GM12878 (cell line): Measurements from ENCODE around the gene ADIPOQ. TPM values are rescaled to one million over a fixed set of nuclear protein-coding genes. Genes with fewer than 3 reads are reported as not detected.

ENCODE experiments used
- ATAC-seq: fragments of 200-7000 bp; cut with Tn5 transposase; 3 replicates; pipeline ENCODE4 v1.9.1; 2020; ENCODE audit warnings: mild to moderate bottlenecking, moderate library complexity
- BruUV-seq: library from RNA; stranded (reverse); fragments of 400-500 nt; replicated peaks from 2 replicates; lab custom pipeline; 2021; lab: Mats Ljungman, UMichigan
- CTCF ChIA-PET: fragments of 300-600 bp; sonication (Branson Sonifier 250); formaldehyde crosslinking; extraction: SDS; loops from one replicate; lab custom pipeline; 2021; ENCODE audit warnings: inconsistent platforms; lab: Yijun Ruan, JAX
- POLR2A ChIA-PET: fragments of 350-600 bp; formaldehyde crosslinking; extraction: SDS; loops from one replicate; lab custom pipeline; 2021; ENCODE audit warnings: inconsistent platforms; lab: Charles Lee
- RAD21 ChIA-PET: fragments of 300-600 bp; sonication (Branson Sonifier 250); formaldehyde crosslinking; loops from one replicate; lab custom pipeline; 2023; ENCODE audit warnings: antibody characterized with exemption; ENCODE audit not compliant: unreplicated experiment; lab: Charles Lee
- SMC1A ChIA-PET: fragments of 300-600 bp; sonication (Branson Sonifier 250); formaldehyde crosslinking; loops from one replicate; lab custom pipeline; 2023; ENCODE audit not compliant: unreplicated experiment, uncharacterized antibody; lab: Charles Lee
- DNase-seq: peaks from one replicate; pipeline ENCODE4 v3.0.0-alpha.2; 2011; ENCODE audit warnings: low read depth, low spot score
- FAIRE-seq: peaks from 3 replicates; lab custom pipeline; 2011; peaks lifted over from hg19 to GRCh38; lab: Jason Lieb, UNC
- H2AFZ ChIP-seq: 2 replicates; pipeline ENCODE4 v1.6.0; 2011; ENCODE audit warnings: low read depth, low read length, control low read depth; ENCODE audit not compliant: control insufficient read depth
- H3K27ac ChIP-seq: 2 replicates; pipeline ENCODE4 v1.5.1; 2011; ENCODE audit warnings: control low read depth; ENCODE audit not compliant: control insufficient read depth, insufficient read depth
- H3K27me3 ChIP-seq, 2 experiments: replicated peaks in 1 of 2; 2 replicates each; pipeline versions ENCODE4 v1.6.0 to v1.6.1; 2011; ENCODE audit warnings: low read length in 1 of 2; ENCODE audit not compliant: control insufficient read depth in 2 of 2, insufficient read depth in 2 of 2
- H3K36me3 ChIP-seq, 2 experiments: 2 replicates each; pipeline ENCODE4 v1.5.1; 2011; ENCODE audit warnings: low read length in 1 of 2; ENCODE audit not compliant: control insufficient read depth in 2 of 2, insufficient read depth in 2 of 2
- H3K4me1 ChIP-seq: 2 replicates; pipeline ENCODE4 v1.6.1; 2011; ENCODE audit warnings: mild to moderate bottlenecking, low read length, moderate library complexity, mixed read lengths; ENCODE audit not compliant: control insufficient read depth, insufficient read depth
- H3K4me2 ChIP-seq: 2 replicates; pipeline ENCODE4 v1.6.0; 2011; ENCODE audit warnings: control low read depth; ENCODE audit not compliant: control insufficient read depth, insufficient read depth
- H3K4me3 ChIP-seq: fragments of 200-600 bp; sonication (generic); 2 replicates; pipeline ENCODE4 v1.5.1; 2016
- H3K79me2 ChIP-seq: 2 replicates; pipeline ENCODE4 v1.6.0; 2011; ENCODE audit warnings: low read length; ENCODE audit not compliant: control insufficient read depth, insufficient read depth
- H3K9ac ChIP-seq: 2 replicates; pipeline ENCODE4 v1.8.0; 2011; ENCODE audit warnings: low read length, control low read depth, mixed read lengths; ENCODE audit not compliant: control insufficient read depth, insufficient read depth
- H3K9me3 ChIP-seq: replicated peaks from 3 replicates; pipeline ENCODE4 v1.5.1; 2011; ENCODE audit warnings: mild to moderate bottlenecking, low read length; ENCODE audit not compliant: control insufficient read depth, insufficient read depth
- H4K20me1 ChIP-seq: 2 replicates; pipeline ENCODE4 v1.6.0; 2011; ENCODE audit not compliant: control insufficient read depth, insufficient read depth
- ATF7 ChIP-seq: fragments of 450-650 bp; IDR thresholded peaks from 2 replicates; pipeline ENCODE4 v1.6.1; 2016; ENCODE audit warnings: low read depth, mild to moderate bottlenecking
- BRCA1 ChIP-seq: IDR thresholded peaks from 2 replicates; pipeline ENCODE4 v1.6.1; 2011; ENCODE audit warnings: low read depth, low read length, improper control_type of control experiment
- CEBPB ChIP-seq, 2 experiments: fragments of 150-350 bp in 1 of 2; IDR thresholded peaks; 2 replicates each; pipeline ENCODE4 v1.6.1; 2012 to 2014; ENCODE audit warnings: low read depth in 2 of 2, low read length in 2 of 2, borderline replicate concordance in 1 of 2, inconsistent platforms in 1 of 2
- CHD4 ChIP-seq: fragments of 200-600 bp; sonication (generic); IDR thresholded peaks from 2 replicates; pipeline ENCODE4 v1.6.1; 2016; ENCODE audit warnings: mild to moderate bottlenecking
- FOS ChIP-seq: IDR thresholded peaks from 3 replicates; pipeline ENCODE4 v1.6.1; 2011; ENCODE audit warnings: borderline replicate concordance; ENCODE audit not compliant: insufficient read length; ENCODE audit errors: extremely low read depth
- HCFC1 ChIP-seq: fragments of 150-350 bp; IDR thresholded peaks from 2 replicates; pipeline ENCODE4 v1.6.1; 2014; ENCODE audit warnings: low read length
- HDAC2 ChIP-seq: fragments of 200-600 bp; sonication (generic); IDR thresholded peaks from 2 replicates; pipeline ENCODE4 v1.6.1; 2017
- HDAC6 ChIP-seq: fragments of 200-600 bp; sonication (generic); IDR thresholded peaks from one replicate; pipeline ENCODE4 v1.8.0; 2017; ENCODE audit warnings: antibody characterized with exemption; ENCODE audit not compliant: unreplicated experiment
- IKZF1 ChIP-seq: fragments of 450-650 bp; conservative IDR thresholded peaks from 2 replicates; pipeline ENCODE4 v1.6.1; 2017; ENCODE audit warnings: antibody characterized with exemption, mild to moderate bottlenecking
- KLF5 ChIP-seq: fragments of 450-650 bp; IDR thresholded peaks from 2 replicates; pipeline ENCODE4 v1.6.1; 2014; ENCODE audit warnings: mild to moderate bottlenecking; ENCODE audit not compliant: partially characterized antibody
- MTA3 ChIP-seq: IDR thresholded peaks from 2 replicates; pipeline ENCODE4 v1.6.1; 2012; ENCODE audit warnings: low read length, inconsistent platforms, borderline replicate concordance
- PAX8 ChIP-seq: fragments of 450-650 bp; IDR thresholded peaks from 2 replicates; pipeline ENCODE4 v1.6.1; 2017; ENCODE audit warnings: mild to moderate bottlenecking, moderate library complexity
- POLR2A ChIP-seq: IDR thresholded peaks from 2 replicates; pipeline ENCODE4 v1.6.1; 2011; ENCODE audit warnings: low read depth, mild to moderate bottlenecking, low read length
- SREBF1 ChIP-seq: IDR thresholded peaks from 2 replicates; pipeline ENCODE4 v1.6.1; 2012; ENCODE audit warnings: mild to moderate bottlenecking, low read length
- YY1 ChIP-seq: IDR thresholded peaks from 2 replicates; pipeline ENCODE4 v1.6.1; 2011; ENCODE audit warnings: low read depth, mild to moderate bottlenecking, low read length
- ZBED1 ChIP-seq: IDR thresholded peaks from 2 replicates; pipeline ENCODE4 v1.6.1; 2016; ENCODE audit warnings: borderline replicate concordance
- ZNF24 ChIP-seq: fragments of 450-650 bp; IDR thresholded peaks from 2 replicates; pipeline ENCODE4 v1.6.1; 2017; ENCODE audit warnings: antibody characterized with exemption, mild to moderate bottlenecking
- ZNF622 ChIP-seq: fragments of 450-650 bp; IDR thresholded peaks from 2 replicates; pipeline ENCODE4 v1.6.1; 2017; ENCODE audit warnings: mild to moderate bottlenecking, inconsistent platforms
- ZSCAN29 ChIP-seq: fragments of 450-650 bp; IDR thresholded peaks from 2 replicates; pipeline ENCODE4 v1.6.1; 2017; ENCODE audit warnings: mild to moderate bottlenecking, moderate library complexity
- WGBS: methylation state at CpG from one replicate; pipeline ENCODE4 v1.1.6; 2016; ENCODE audit warnings: low lambda C conversion rate; ENCODE audit not compliant: insufficient replicate concordance, insufficient coverage; ENCODE audit errors: missing lambda C conversion rate; 5-methylcytosine and 5-hydroxymethylcytosine counted together
- in situ Hi-C: fragments of 300-500 bp; cut with MboI; formaldehyde crosslinking; loops from 9 replicates; pipeline ENCODE4 v1.14.3; 2018; ENCODE audit warnings: mixed read lengths
- intact Hi-C: fragments of 100-400 bp; cut with micrococcal nuclease; formaldehyde crosslinking; loops from one replicate; pipeline ENCODE4 v1.14.2; 2022; ENCODE audit not compliant: unreplicated experiment
- polyA plus RNA-seq, 11 experiments: library from polyadenylated mRNA; depleted of rRNA in 4 of 11; unstranded in 6 of 11; stranded (reverse) in 5 of 11; fragments of >200 nt; fragmentation: Nextera tagmentation in 4 of 11; fragmentation: Illumina TruSeq in 1 of 11; extraction: Ambion mirVana in 4 of 11; extraction: Trizol in 1 of 11; gene quantifications; 1 replicate in 1 of 11; 2 replicates in 10 of 11; pipeline versions ENCODE4 v1.2.1 to v1.2.3, GENCODE V29; 2011 to 2016; ENCODE audit warnings: inconsistent platforms in 2 of 11, missing spikeins in 2 of 11, low read depth in 1 of 11
- total RNA-seq, 4 experiments: library from RNA; depleted of rRNA in 3 of 4; stranded (reverse); fragments of >200 nt in 3 of 4; fragmentation: Illumina TruSeq in 1 of 4; extraction: Trizol in 1 of 4; gene quantifications; 2 replicates each; pipeline versions ENCODE4 v1.2.1 to v1.2.3, GENCODE V29; 2013 to 2021
- TF ChIP-seq, protein P1 (sequence below): fragments of 450-650 bp; IDR thresholded peaks from 2 replicates; pipeline ENCODE4 v1.6.1; 2016; ENCODE audit warnings: mild to moderate bottlenecking

ADIPOQ gene
- total and polyA plus RNA-seq, 10 of the 15 experiments (the other 5 are each of a cell fraction or from before 2014, with no cell fraction given): not detected

DNA sequence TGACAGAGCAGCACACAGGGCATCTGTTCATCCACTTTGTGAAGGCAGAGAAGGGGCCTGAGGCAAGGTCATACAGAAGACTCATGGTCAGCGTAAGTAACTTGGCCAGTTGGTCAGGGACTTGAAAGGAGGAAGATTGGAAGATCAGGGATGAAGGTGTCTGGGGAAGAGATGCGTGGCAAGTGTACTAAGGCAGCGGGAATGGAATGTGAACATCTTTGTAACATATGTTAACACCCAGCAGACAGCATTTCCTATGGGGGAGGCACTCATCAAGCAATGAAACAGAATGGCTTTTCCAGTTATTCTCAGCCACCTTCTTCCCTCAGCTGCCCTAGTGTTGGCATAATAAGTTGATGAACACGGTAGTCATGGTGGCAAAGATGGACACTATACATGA is 28.4 kb upstream of the ADIPOQ start:
- WGBS: 88% methylated on average over 4 of the region's 4 CpGs
- no peak for DNase-seq
- POLR2A ChIA-PET: interaction anchor here (0.7 kb wide), 1 partner anchor 9 kb away, joined by 3 read pairs; no protein-coding TSS in a partner anchor
- H2AFZ ChIP-seq: no peak overlapping the region
- H4K20me1 ChIP-seq: no peaks in the 10 kb centered on the region; the same call in 1 of the 2 replicates
- CTCF ChIA-PET: interaction anchor here (1.1 kb wide), 1 partner anchor 197 kb away, joined by 4 read pairs; no protein-coding TSS in a partner anchor
- BruUV-seq: no TSS peak
- H3K27me3 ChIP-seq: peaks cover 0 to 1% of the 10 kb centered on the region in 2 experiments; a peak in 2 of 4 replicates
- no peak overlapping the region for H3K4me3 ChIP-seq
- SMC1A ChIA-PET: no interaction called here
- no peak overlapping the region for H3K9ac ChIP-seq
- no peak overlapping the region for H3K4me2 ChIP-seq
- TF ChIP-seq YY1: no peak
- TF ChIP-seq MTA3: no peak
- no peak for TF ChIP-seq ZBED1
- no peak for TF ChIP-seq CEBPB (IDR thresholded peaks at IDR 0.05; ENCODE audit: borderline replicate concordance in 1 of 2, low read depth in 2 of 2, low read length in 2 of 2)
- TF ChIP-seq BRCA1: no peak
- TF ChIP-seq POLR2A: no peak
- no peak for TF ChIP-seq HDAC6
- ATAC-seq: no peak
- H3K4me1 ChIP-seq: no peaks in the 10 kb centered on the region
- in situ Hi-C loops (no loop called here), intact Hi-C loops (no loop called here)
- H3K36me3 ChIP-seq: no peaks in the 10 kb centered on the region
- no peak overlapping the region for H3K27ac ChIP-seq
- no peaks in the 10 kb centered on the region for H3K9me3 ChIP-seq
- no peaks in the 10 kb centered on the region for H3K79me2 ChIP-seq
- FAIRE-seq: no peak
- RAD21 ChIA-PET: no interaction called here

DNA sequence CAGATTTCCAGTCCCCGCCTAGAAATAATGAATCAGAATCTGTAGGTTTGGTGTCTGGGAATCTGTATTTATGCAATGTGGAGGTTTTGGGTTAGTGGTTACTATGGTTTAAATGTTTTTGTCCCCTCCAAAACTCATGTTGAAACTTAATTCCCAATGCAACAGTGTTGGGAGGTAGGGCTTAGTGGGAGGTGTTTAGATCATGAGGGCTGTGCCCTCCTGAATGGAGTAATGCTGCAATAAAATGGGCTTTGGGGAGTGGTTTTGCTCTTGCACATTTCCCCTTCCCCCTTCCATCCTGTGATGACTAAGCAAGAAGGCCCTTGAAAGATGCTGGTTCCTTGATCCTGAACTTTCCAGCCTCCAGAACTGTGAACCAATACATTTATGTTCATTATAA is 27.1 kb upstream of the ADIPOQ start:
- Histone ChIP-seq H3K4me3 (no peak overlapping the region), H3K36me3 (no peaks in the 10 kb centered on the region), H4K20me1 (no peaks in the 10 kb centered on the region; the same call in 1 of the 2 replicates), H3K79me2 (no peaks in the 10 kb centered on the region), H3K9me3 (no peaks in the 10 kb centered on the region), H3K27me3 (peaks cover 0 to 1% of the 10 kb centered on the region in 2 experiments; a peak in 2 of 4 replicates), H3K4me2 (no peak overlapping the region), H3K4me1 (no peaks in the 10 kb centered on the region), H3K9ac (no peak overlapping the region), H3K27ac (no peak overlapping the region), H2AFZ (no peak overlapping the region)
- SMC1A ChIA-PET: no interaction called here
- CTCF ChIA-PET: no interaction called here
- DNase-seq (no peak), ATAC-seq (no peak), FAIRE-seq (no peak)
- intact Hi-C loops (no loop called here), in situ Hi-C loops (no loop called here)
- RAD21 ChIA-PET: no interaction called here
- no TSS peak for BruUV-seq
- POLR2A ChIA-PET: interaction anchor here (0.6 kb wide), 2 partner anchors 80 to 111 kb away, joined by 3 to 4 read pairs; no protein-coding TSS in a partner anchor
- WGBS: 95% methylated on average over 1 of the region's 1 CpG
- TF ChIP-seq ZSCAN29 (no peak), HDAC2 (no peak), ZBED1 (no peak), PAX8 (no peak), HCFC1 (no peak), IKZF1 (no peak), ZNF622 (no peak), CHD4 (no peak), POLR2A (no peak), FOS (no peak), ATF7 (no peak), KLF5 (no peak), SREBF1 (no peak), ZNF24 (no peak), MTA3 (no peak)
- TF ChIP-seq, protein P1, sequence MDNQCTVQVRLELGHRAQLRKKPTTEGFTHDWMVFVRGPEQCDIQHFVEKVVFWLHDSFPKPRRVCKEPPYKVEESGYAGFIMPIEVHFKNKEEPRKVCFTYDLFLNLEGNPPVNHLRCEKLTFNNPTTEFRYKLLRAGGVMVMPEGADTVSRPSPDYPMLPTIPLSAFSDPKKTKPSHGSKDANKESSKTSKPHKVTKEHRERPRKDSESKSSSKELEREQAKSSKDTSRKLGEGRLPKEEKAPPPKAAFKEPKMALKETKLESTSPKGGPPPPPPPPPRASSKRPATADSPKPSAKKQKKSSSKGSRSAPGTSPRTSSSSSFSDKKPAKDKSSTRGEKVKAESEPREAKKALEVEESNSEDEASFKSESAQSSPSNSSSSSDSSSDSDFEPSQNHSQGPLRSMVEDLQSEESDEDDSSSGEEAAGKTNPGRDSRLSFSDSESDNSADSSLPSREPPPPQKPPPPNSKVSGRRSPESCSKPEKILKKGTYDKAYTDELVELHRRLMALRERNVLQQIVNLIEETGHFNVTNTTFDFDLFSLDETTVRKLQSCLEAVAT: no peak
